Central memory CD8-positive, alpha-beta T cell (primary cell): ENCODE data around the gene RCBTB2.

Experiments
- ATAC-seq: fragments of 150-1000 bp; cut with Tn5 transposase; replicated peaks from 2 replicates; pipeline ENCODE4 v1.10.0; 2022; ENCODE audit warnings: mild to moderate bottlenecking, moderate FRiP score, moderate number of reproducible peaks; ENCODE audit not compliant: poor library complexity, severe bottlenecking; ENCODE audit errors: extremely low read depth
- DNase-seq, 2 donors: peaks; one replicate each; pipeline ENCODE4 v3.0.0; 2021; ENCODE audit warnings: low spot score in 2 of 2
- H3K27ac Mint-ChIP-seq: one replicate; pipeline ENCODE4 v1.8.0; 2022; ENCODE audit warnings: low read depth, mild to moderate bottlenecking, moderate library complexity, mixed read lengths
- H3K27me3 Mint-ChIP-seq: one replicate; pipeline ENCODE4 v1.8.0; 2022; ENCODE audit warnings: mixed read lengths
- H3K36me3 Mint-ChIP-seq: one replicate; pipeline ENCODE4 v1.8.0; 2022; ENCODE audit warnings: mild to moderate bottlenecking, moderate library complexity, mixed read lengths; ENCODE audit not compliant: insufficient read depth
- H3K4me1 Mint-ChIP-seq: one replicate; pipeline ENCODE4 v1.8.0; 2022; ENCODE audit warnings: mixed read lengths
- H3K4me3 Mint-ChIP-seq: one replicate; pipeline ENCODE4 v1.8.0; 2022; ENCODE audit warnings: mild to moderate bottlenecking, moderate library complexity, mixed read lengths
- H3K9me3 Mint-ChIP-seq: one replicate; pipeline ENCODE4 v1.8.0; 2022; ENCODE audit warnings: mixed read lengths

RCBTB2 gene

GRCh38 chr13:48494874-48495273 lies 38.0 kb downstream of the RCBTB2 start:
- Mint-ChIP-seq H3K36me3 (peaks cover 11% of the 10 kb centered on the region), H3K9me3 (no peaks in the 10 kb centered on the region), H3K27ac (no peak overlapping the region), H3K4me3 (no peak overlapping the region), H3K27me3 (no peaks in the 10 kb centered on the region), H3K4me1 (peaks cover 30% of the 10 kb centered on the region)
- DNase-seq (no peak), ATAC-seq (no peak)

GRCh38 chr13:48493851-48494250 lies 39.0 kb downstream of the RCBTB2 start:
- no peaks in the 10 kb centered on the region for H3K27me3 Mint-ChIP-seq
- peaks cover 13% of the 10 kb centered on the region for H3K36me3 Mint-ChIP-seq
- no peak overlapping the region for H3K27ac Mint-ChIP-seq
- peaks cover 20% of the 10 kb centered on the region for H3K4me1 Mint-ChIP-seq
- H3K4me3 Mint-ChIP-seq = no peak overlapping the region
- no peak for ATAC-seq
- DNase-seq = no peak
- H3K9me3 Mint-ChIP-seq = no peaks in the 10 kb centered on the region

- ATAC-seq (peak; percentile 31), DNase-seq (peak in 1 of 2 donors; percentile 34)
- H3K9me3 Mint-ChIP-seq = no peaks in the 10 kb centered on the region
- no peak overlapping the region for H3K27ac Mint-ChIP-seq
- no peak overlapping the region for H3K4me3 Mint-ChIP-seq
- H3K36me3 Mint-ChIP-seq = peaks cover 15% of the 10 kb centered on the region
- H3K27me3 Mint-ChIP-seq = no peaks in the 10 kb centered on the region
- peaks cover 18% of the 10 kb centered on the region for H3K4me1 Mint-ChIP-seq
Measured at GRCh38 chr13:48493066-48493765, 39.7 kb downstream of the RCBTB2 start.

GRCh38 chr13:48492470-48493065 lies 40.3 kb downstream of the RCBTB2 start:
- DNase-seq = peak; percentile 48 to 70
- Mint-ChIP-seq H3K36me3 (peaks cover 15% of the 10 kb centered on the region), H3K27ac (no peak overlapping the region)

GRCh38 chr13:48492096-48492440 lies 40.8 kb downstream of the RCBTB2 start:
- H3K4me1 Mint-ChIP-seq = peaks cover 22% of the 10 kb centered on the region

More at GRCh38 chr13:48492470-48493065, 40.3 kb downstream of the RCBTB2 start:
- Mint-ChIP-seq H3K4me1 (peaks cover 22% of the 10 kb centered on the region), H3K4me3 (no peak overlapping the region), H3K9me3 (no peaks in the 10 kb centered on the region), H3K27me3 (no peaks in the 10 kb centered on the region)
- ATAC-seq = peak; percentile 84

GRCh38 chr13:48491423-48492095 lies 41.3 kb downstream of the RCBTB2 start:
- Mint-ChIP-seq H3K4me3 (no peak overlapping the region), H3K36me3 (peaks cover 9% of the 10 kb centered on the region), H3K4me1 (peaks cover 20% of the 10 kb centered on the region), H3K27ac (no peak overlapping the region), H3K27me3 (no peaks in the 10 kb centered on the region), H3K9me3 (no peaks in the 10 kb centered on the region)
- DNase-seq (no peak), ATAC-seq (peak; percentile 1)

More at GRCh38 chr13:48492096-48492440, 40.8 kb downstream of the RCBTB2 start:
- Mint-ChIP-seq H3K27ac (no peak overlapping the region), H3K9me3 (no peaks in the 10 kb centered on the region), H3K4me3 (no peak overlapping the region), H3K36me3 (peaks cover 12% of the 10 kb centered on the region), H3K27me3 (no peaks in the 10 kb centered on the region)
- ATAC-seq = peak; percentile 17
- no peak for DNase-seq

- no peaks in the 10 kb centered on the region for H3K27me3 Mint-ChIP-seq
- H3K36me3 Mint-ChIP-seq = peaks cover 10% of the 10 kb centered on the region
- no peaks in the 10 kb centered on the region for H3K9me3 Mint-ChIP-seq
- DNase-seq (no peak), ATAC-seq (no peak)
- H3K4me1 Mint-ChIP-seq = peaks cover 24% of the 10 kb centered on the region
- H3K27ac Mint-ChIP-seq = no peak overlapping the region
- no peak overlapping the region for H3K4me3 Mint-ChIP-seq
Measured at GRCh38 chr13:48490241-48490640, 42.6 kb downstream of the RCBTB2 start.

GRCh38 chr13:48489666-48490065 lies 43.2 kb downstream of the RCBTB2 start:
- Mint-ChIP-seq H3K36me3 (peaks cover 10% of the 10 kb centered on the region), H3K4me3 (no peak overlapping the region), H3K27me3 (no peaks in the 10 kb centered on the region), H3K27ac (no peak overlapping the region), H3K9me3 (no peaks in the 10 kb centered on the region), H3K4me1 (peaks cover 24% of the 10 kb centered on the region)
- ATAC-seq (no peak), DNase-seq (no peak)

- ATAC-seq (no peak), DNase-seq (no peak)
- no peak overlapping the region for H3K4me3 Mint-ChIP-seq
- no peaks in the 10 kb centered on the region for H3K27me3 Mint-ChIP-seq
- peaks cover 24% of the 10 kb centered on the region for H3K4me1 Mint-ChIP-seq
- H3K9me3 Mint-ChIP-seq = no peaks in the 10 kb centered on the region
- peaks cover 10% of the 10 kb centered on the region for H3K36me3 Mint-ChIP-seq
- H3K27ac Mint-ChIP-seq = peak overlapping the region; percentile 86
Measured at GRCh38 chr13:48488995-48489394, 43.9 kb downstream of the RCBTB2 start.

- Mint-ChIP-seq H3K4me1 (peaks cover 26% of the 10 kb centered on the region), H3K27ac (peak overlapping the region; percentile 86), H3K4me3 (no peak overlapping the region), H3K9me3 (no peaks in the 10 kb centered on the region), H3K36me3 (peaks cover 10% of the 10 kb centered on the region), H3K27me3 (no peaks in the 10 kb centered on the region)
- DNase-seq (no peak), ATAC-seq (no peak)
Measured at GRCh38 chr13:48487968-48488367, 44.9 kb downstream of the RCBTB2 start.

GRCh38 chr13:48486836-48487235 lies 46.0 kb downstream of the RCBTB2 start:
- Mint-ChIP-seq H3K36me3 (peaks cover 14% of the 10 kb centered on the region), H3K4me1 (peaks cover 36% of the 10 kb centered on the region), H3K9me3 (no peaks in the 10 kb centered on the region), H3K27ac (peak overlapping the region; percentile 86), H3K27me3 (no peaks in the 10 kb centered on the region), H3K4me3 (peak overlapping the region; percentile 43)
- no peak for ATAC-seq
- no peak for DNase-seq

- no peaks in the 10 kb centered on the region for H3K27me3 Mint-ChIP-seq
- peaks cover 36% of the 10 kb centered on the region for H3K4me1 Mint-ChIP-seq
- peak overlapping the region; percentile 43 for H3K4me3 Mint-ChIP-seq
- H3K36me3 Mint-ChIP-seq = peaks cover 13% of the 10 kb centered on the region
- DNase-seq = no peak
- H3K9me3 Mint-ChIP-seq = no peaks in the 10 kb centered on the region
- ATAC-seq = no peak
- peak overlapping the region; percentile 86 for H3K27ac Mint-ChIP-seq
Measured at GRCh38 chr13:48486362-48486761, 46.5 kb downstream of the RCBTB2 start.

- no peak overlapping the region for H3K4me3 Mint-ChIP-seq
- no peaks in the 10 kb centered on the region for H3K9me3 Mint-ChIP-seq
- H3K36me3 Mint-ChIP-seq = peaks cover 11% of the 10 kb centered on the region
- peak overlapping the region; percentile 86 for H3K27ac Mint-ChIP-seq
- no peaks in the 10 kb centered on the region for H3K27me3 Mint-ChIP-seq
- DNase-seq (no peak), ATAC-seq (no peak)
- peaks cover 36% of the 10 kb centered on the region for H3K4me1 Mint-ChIP-seq
Measured at GRCh38 chr13:48485432-48485831, 47.4 kb downstream of the RCBTB2 start.
